ENCODE measurements around the gene GRPEL2. TPM values are rescaled to one million over a fixed set of nuclear protein-coding genes. Genes with fewer than 3 reads are reported as not detected.
"Not testable (repeated sequence)": the region's sequence is repeated elsewhere in the genome, so short reads cannot be mapped to it uniquely, and the experiment has no call there.

The GRPEL2 gene
- total and polyA plus RNA-seq, 2 experiments from 2014 or later: 20.2 to 62.2 TPM

- TF ChIP-seq ZNF114 (CRISPR knock-in tag; IDR thresholded peaks at IDR 0.05) (no peak), ZNF331 (CRISPR knock-in tag; IDR thresholded peaks at IDR 0.05; ENCODE audit: low read depth) (no peak), ZNF462 (CRISPR knock-in tag; IDR thresholded peaks at IDR 0.05) (no peak), EZH2 (IDR thresholded peaks at IDR 0.05; ENCODE audit: low read depth, unreplicated experiment) (no peak), JUNB (IDR thresholded peaks at IDR 0.05; ENCODE audit: unreplicated experiment) (no peak), EZH2phosphoT487 (IDR thresholded peaks at IDR 0.05; ENCODE audit: unreplicated experiment) (no peak)
These were observed 44.5 kb downstream of the GRPEL2 start (continued) for GRCh38 chr5:149389552-149390495.

- H3F3A ChIP-seq (replicated peaks; ENCODE audit: low read depth); H4K20me1 ChIP-seq (replicated peaks; ENCODE audit: insufficient read depth); H3K4me3 Mint-ChIP-seq; H3K4me3 ChIP-seq; H3K4me1 Mint-ChIP-seq; H3K9me3 Mint-ChIP-seq; H2AFZ ChIP-seq; H3K4me2 ChIP-seq; H3K36me3 Mint-ChIP-seq (ENCODE audit: low read depth); ATAC-seq; H3K4me1 ChIP-seq (ENCODE audit: insufficient read depth); H3K79me2 ChIP-seq (replicated peaks; ENCODE audit: insufficient read depth); H3K27ac Mint-ChIP-seq; H3K27me3 Mint-ChIP-seq (ENCODE audit: insufficient read depth, low read depth, poor library complexity); H3K27ac ChIP-seq (ENCODE audit: low read depth); DNase-seq (ENCODE audit: low spot score); H3K36me3 ChIP-seq (ENCODE audit: insufficient read depth); H3K9me2 ChIP-seq (ENCODE audit: insufficient read depth); H3K27me3 ChIP-seq (ENCODE audit: insufficient read depth): not testable (repeated sequence)
These were observed 45.8 kb downstream of the GRPEL2 start for GRCh38 chr5:149391076-149391475.
